ENCODE measurements around the gene LBX2. TPM values are rescaled to one million over a fixed set of nuclear protein-coding genes. Genes with fewer than 3 reads are reported as not detected.

LBX2 gene
- total RNA-seq, 1 donor = 5.4 TPM

Other genes starting within 250 kb of the LBX2 start
- gene SLC4A5, start 156.2 kb downstream of the LBX2 start, total RNA-seq = 0.36 and 2.7 TPM in 2 replicates
- gene DCTN1, start 119.3 kb downstream of the LBX2 start, total RNA-seq = 135 and 177 TPM in 2 replicates
- 0.72 and 1.5 TPM in 2 replicates for gene C2orf81, start 78.0 kb downstream of the LBX2 start, total RNA-seq
- gene WDR54, start 77.9 kb downstream of the LBX2 start, total RNA-seq = 21.2 and 23.9 TPM in 2 replicates
- gene RTKN, start 57.7 kb downstream of the LBX2 start, total RNA-seq = 14.1 and 16.2 TPM in 2 replicates
- 11.8 and 15.9 TPM in 2 replicates for gene INO80B, start 44.5 kb downstream of the LBX2 start, total RNA-seq
- gene WBP1, start 41.2 kb downstream of the LBX2 start, total RNA-seq = 35.5 and 35.7 TPM in 2 replicates
- gene MOGS, start 34.2 kb downstream of the LBX2 start, total RNA-seq = 33.3 and 35.9 TPM in 2 replicates
- gene MRPL53, start 26.9 kb downstream of the LBX2 start, total RNA-seq = 18.0 and 23.5 TPM in 2 replicates
- gene CCDC142, start 16.6 kb downstream of the LBX2 start, total RNA-seq = 32.4 and 32.6 TPM in 2 replicates
- gene TTC31, start 16.5 kb downstream of the LBX2 start, total RNA-seq = 17.0 and 18.3 TPM in 2 replicates
- 22.4 and 26.5 TPM in 2 replicates for gene PCGF1, start 8.1 kb upstream of the LBX2 start, total RNA-seq
- under 0.01 and 0.36 TPM in 2 replicates for gene TLX2, start 14.8 kb upstream of the LBX2 start, total RNA-seq
- gene DQX1, start 26.6 kb upstream of the LBX2 start, total RNA-seq = not detected in 2 replicates
- gene AUP1, start 30.1 kb upstream of the LBX2 start, total RNA-seq = 82.9 and 86.3 TPM in 2 replicates
- 51.8 and 53.6 TPM in 2 replicates for gene HTRA2, start 30.3 kb upstream of the LBX2 start, total RNA-seq
- gene LOXL3, start 54.3 kb upstream of the LBX2 start, total RNA-seq = 64.8 and 97.4 TPM in 2 replicates
- gene DOK1, start 55.1 kb upstream of the LBX2 start, total RNA-seq = 89.8 and 93.1 TPM in 2 replicates
- gene M1AP, start 148.7 kb upstream of the LBX2 start, total RNA-seq = under 0.01 and 0.29 TPM in 2 replicates
- gene SEMA4F, start 154.6 kb upstream of the LBX2 start, total RNA-seq = 7.2 and 7.7 TPM in 2 replicates

Data from osteoblast (primary cell).